ENCODE results near the gene RFC1. TPM values are rescaled to one million over a fixed set of nuclear protein-coding genes. Genes with fewer than 3 reads are reported as not detected.
"Not testable (repeated sequence)": the region's sequence is repeated elsewhere in the genome, so short reads cannot be mapped to it uniquely, and the experiment has no call there.

RFC1 gene
- total RNA-seq, 2 experiments from 2014 or later: 97.0 to 104 TPM

- H3K4me1 Mint-ChIP-seq (ENCODE audit: low read depth): no peaks in the 10 kb centered on the region
- Histone ChIP-seq H3K36me3 (ENCODE audit: insufficient read depth, low read length) (peaks cover 83% of the 10 kb centered on the region), H3K4me3 (ENCODE audit: low read length) (no peak overlapping the region), H3K4me1 (ENCODE audit: insufficient read depth, low read length) (no peaks in the 10 kb centered on the region), H3K27me3 (ENCODE audit: control insufficient read depth in 1 of 2, insufficient read depth in 2 of 2, low read length in 2 of 2) (no peaks in the 10 kb centered on the region), H3K27ac (ENCODE audit: low read depth in 1 of 2, low read length in 2 of 2) (no peak overlapping the region), H3K9me3 (ENCODE audit: control insufficient read depth in 1 of 2, insufficient read depth in 1 of 2, low read length in 2 of 2) (peaks cover 0 to 3% of the 10 kb centered on the region in 2 experiments)
- no peaks in the 10 kb centered on the region for H3K27me3 Mint-ChIP-seq
- no peak for DNase-seq
- H3K9me3 Mint-ChIP-seq: no peaks in the 10 kb centered on the region
- POLR2A ChIA-PET: interaction anchor here (1.0 kb wide), 1 partner anchor 9 kb away, joined by 3 read pairs; no protein-coding TSS in a partner anchor
- H3K27ac Mint-ChIP-seq: no peak overlapping the region
- CTCF ChIA-PET: no interaction called here
- ATAC-seq (ENCODE audit: poor library complexity): no peak
- intact Hi-C loops (cut with DNase I, micrococcal nuclease): no loop called here
- peaks cover 91% of the 10 kb centered on the region for H3K36me3 Mint-ChIP-seq (ENCODE audit: low read depth)
- H3K4me3 Mint-ChIP-seq: no peak overlapping the region
- TF ChIP-seq CTCF (IDR thresholded peaks at IDR 0.05): no peak
Measured at GRCh38 chr4:39302901-39303300, 63.3 kb downstream of the RFC1 start.

GRCh38 chr4:39295784-39296183 lies 70.4 kb downstream of the RFC1 start:
- H3K27me3 Mint-ChIP-seq: no peaks in the 10 kb centered on the region
- Histone ChIP-seq H3K27me3 (ENCODE audit: control insufficient read depth in 1 of 2, insufficient read depth in 2 of 2, low read length in 2 of 2) (no peaks in the 10 kb centered on the region), H3K4me1 (ENCODE audit: insufficient read depth, low read length) (no peaks in the 10 kb centered on the region), H3K27ac (ENCODE audit: low read depth in 1 of 2, low read length in 2 of 2) (no peak overlapping the region), H3K4me3 (ENCODE audit: low read length) (no peak overlapping the region), H3K36me3 (ENCODE audit: insufficient read depth, low read length) (peaks cover 63% of the 10 kb centered on the region), H3K9me3 (ENCODE audit: control insufficient read depth in 1 of 2, insufficient read depth in 1 of 2, low read length in 2 of 2) (peaks cover 0 to 4% of the 10 kb centered on the region in 2 experiments)
- TF ChIP-seq CTCF (IDR thresholded peaks at IDR 0.05): no peak
- peaks cover 82% of the 10 kb centered on the region for H3K36me3 Mint-ChIP-seq (ENCODE audit: low read depth)
- no peaks in the 10 kb centered on the region for H3K9me3 Mint-ChIP-seq
- no peaks in the 10 kb centered on the region for H3K4me1 Mint-ChIP-seq (ENCODE audit: low read depth)
- H3K4me3 Mint-ChIP-seq: no peak overlapping the region
- POLR2A ChIA-PET: no interaction called here
- ATAC-seq (ENCODE audit: poor library complexity) (no peak), DNase-seq (no peak)
- no peak overlapping the region for H3K27ac Mint-ChIP-seq
- CTCF ChIA-PET: no interaction called here
- intact Hi-C loops (cut with DNase I, micrococcal nuclease): no loop called here

- DNase-seq; POLR2A ChIA-PET; H3K9me3 Mint-ChIP-seq; H3K4me1 Mint-ChIP-seq (ENCODE audit: low read depth); H3K27ac Mint-ChIP-seq; CTCF ChIA-PET; H3K27me3 ChIP-seq (ENCODE audit: control insufficient read depth in 1 of 2, insufficient read depth in 2 of 2, low read length in 2 of 2); H3K9me3 ChIP-seq (ENCODE audit: control insufficient read depth in 1 of 2, insufficient read depth in 1 of 2, low read length in 2 of 2); H3K4me1 ChIP-seq (ENCODE audit: insufficient read depth, low read length); H3K27me3 Mint-ChIP-seq; H3K4me3 ChIP-seq (ENCODE audit: low read length); intact Hi-C loops (cut with DNase I, micrococcal nuclease); H3K4me3 Mint-ChIP-seq; H3K27ac ChIP-seq (ENCODE audit: low read depth in 1 of 2, low read length in 2 of 2); ATAC-seq (ENCODE audit: poor library complexity): not testable (repeated sequence)
- H3K36me3 ChIP-seq (ENCODE audit: insufficient read depth, low read length): peaks cover 69% of the 10 kb centered on the region
- H3K36me3 Mint-ChIP-seq (ENCODE audit: low read depth): peaks cover 82% of the 10 kb centered on the region
Measured at GRCh38 chr4:39292433-39292832, 73.7 kb downstream of the RFC1 start.

- Mint-ChIP-seq H3K36me3 (ENCODE audit: low read depth) (peaks cover 87% of the 10 kb centered on the region), H3K4me3 (no peak overlapping the region), H3K4me1 (ENCODE audit: low read depth) (no peaks in the 10 kb centered on the region), H3K27me3 (no peaks in the 10 kb centered on the region), H3K27ac (no peak overlapping the region), H3K9me3 (no peaks in the 10 kb centered on the region)
- Histone ChIP-seq H3K9me3 (ENCODE audit: control insufficient read depth in 1 of 2, insufficient read depth in 1 of 2, low read length in 2 of 2) (no peaks in the 10 kb centered on the region), H3K36me3 (ENCODE audit: insufficient read depth, low read length) (peaks cover 76% of the 10 kb centered on the region), H3K4me3 (ENCODE audit: low read length) (no peak overlapping the region), H3K27me3 (ENCODE audit: control insufficient read depth in 1 of 2, insufficient read depth in 2 of 2, low read length in 2 of 2) (no peaks in the 10 kb centered on the region), H3K27ac (ENCODE audit: low read depth in 1 of 2, low read length in 2 of 2) (no peak overlapping the region), H3K4me1 (ENCODE audit: insufficient read depth, low read length) (no peaks in the 10 kb centered on the region)
- no peak for TF ChIP-seq CTCF (IDR thresholded peaks at IDR 0.05)
- DNase-seq (no peak), ATAC-seq (ENCODE audit: poor library complexity) (no peak)
- POLR2A ChIA-PET: interaction anchor here (0.6 kb wide), 1 partner anchor 622 kb away, joined by 3 read pairs; no protein-coding TSS in a partner anchor
- CTCF ChIA-PET: no interaction called here
- intact Hi-C loops (cut with DNase I, micrococcal nuclease): no loop called here
Measured at GRCh38 chr4:39291686-39292085, 74.5 kb downstream of the RFC1 start.

Data from CD4-positive, alpha-beta T cell (primary cell).